ENCODE results near the gene ATP2A3.

ATP2A3 gene

GRCh38 chr17:3925684-3926485, 38.4 kb downstream of the ATP2A3 start:
- DNase-seq: no peak

GRCh38 chr17:3924512-3925350, 39.5 kb downstream of the ATP2A3 start:
- no peak for DNase-seq

- no peak for DNase-seq
Measured at GRCh38 chr17:3923466-3924190, 40.6 kb downstream of the ATP2A3 start.

- DNase-seq: no peak
Measured at GRCh38 chr17:3922765-3923164, 41.5 kb downstream of the ATP2A3 start.

GRCh38 chr17:3921502-3922319, 42.5 kb downstream of the ATP2A3 start:
- DNase-seq: no peak

GRCh38 chr17:3921006-3921405, 43.2 kb downstream of the ATP2A3 start:
- DNase-seq: no peak

GRCh38 chr17:3919123-3919624, 45.1 kb downstream of the ATP2A3 start:
- DNase-seq: no peak

- DNase-seq: no peak
Measured at GRCh38 chr17:3918372-3919122, 45.7 kb downstream of the ATP2A3 start.

GRCh38 chr17:3917391-3917931, 46.8 kb downstream of the ATP2A3 start:
- peak; percentile 73 for DNase-seq

- peak; percentile 58 for DNase-seq
Measured at GRCh38 chr17:3916825-3917224, 47.4 kb downstream of the ATP2A3 start.

GRCh38 chr17:3915995-3916696, 48.1 kb downstream of the ATP2A3 start, which contains the start of gene P2RX1:
P2RX1 (minus strand) TSS chr17:3916465; CDS start chr17:3916225, 240 bp downstream.
- peak; percentile 96 for DNase-seq

- peak; percentile 53 for DNase-seq
Measured at GRCh38 chr17:3915581-3915994, 48.6 kb downstream of the ATP2A3 start.

GRCh38 chr17:3914312-3914670, 49.9 kb downstream of the ATP2A3 start:
- peak; percentile 21 for DNase-seq

- DNase-seq: peak; percentile 82
Measured at GRCh38 chr17:3913531-3914311, 50.5 kb downstream of the ATP2A3 start.

GRCh38 chr17:3912827-3913226, 51.4 kb downstream of the ATP2A3 start:
- no peak for DNase-seq

GRCh38 chr17:3911271-3912053, 52.8 kb downstream of the ATP2A3 start:
- DNase-seq: no peak

- no peak for DNase-seq
Measured at GRCh38 chr17:3910420-3911270, 53.6 kb downstream of the ATP2A3 start.

GRCh38 chr17:3909257-3909656, 55.0 kb downstream of the ATP2A3 start:
- no peak for DNase-seq

Measured in hematopoietic multipotent progenitor cell treated with erythropoietin and hydrocortisone succinate and interleukin-3 and kit ligand, for 8 days (in vitro differentiated cells).